Sigmoid colon (tissue), 7 donors: ENCODE data around the gene SPRR5. TPM values are rescaled to one million over a fixed set of nuclear protein-coding genes. Genes with fewer than 3 reads are reported as not detected.

Source experiments
- DNase-seq: peaks from one replicate; pipeline ENCODE4 v3.0.0-alpha.2; 2019
- H3K27ac ChIP-seq, 4 donors: fragments of 200-600 bp; sonication (generic); one replicate each; pipeline ENCODE4 v1.5.1; 2016 to 2019; ENCODE audit warnings: mild to moderate bottlenecking in 1 of 4
- H3K27me3 ChIP-seq, 3 donors: fragments of 200-600 bp; sonication (generic); one replicate each; pipeline ENCODE4 v1.5.1; 2019; ENCODE audit warnings: mild to moderate bottlenecking in 1 of 3
- H3K36me3 ChIP-seq, 4 donors: fragments of 200-600 bp; sonication (generic); one replicate each; pipeline ENCODE4 v1.5.1; 2016 to 2019
- H3K4me1 ChIP-seq, 4 donors: fragments of 200-600 bp; sonication (generic); one replicate each; pipeline ENCODE4 v1.5.1; 2017 to 2019
- H3K4me3 ChIP-seq, 4 donors: fragments of 200-600 bp; sonication (generic); one replicate each; pipeline ENCODE4 v1.5.1; 2017 to 2019; ENCODE audit warnings: mild to moderate bottlenecking in 2 of 4, moderate library complexity in 1 of 4
- H3K9me3 ChIP-seq, 4 donors: fragments of 200-600 bp in 3 of 4; sonication (generic) in 3 of 4; one replicate each; pipeline versions ENCODE4 v1.5.1 to v1.6.1; 2013 to 2019
- EP300 ChIP-seq, 4 donors: sonication (generic); formaldehyde crosslinking; IDR thresholded peaks; one replicate each; pipeline ENCODE4 v1.6.1; 2017; ENCODE audit warnings: antibody characterized with exemption in 4 of 4
- POLR2A ChIP-seq, 2 donors: fragments of 450-650 bp; IDR thresholded peaks; one replicate each; pipeline ENCODE4 v1.6.1; 2016; ENCODE audit warnings: antibody characterized with exemption in 2 of 2, mild to moderate bottlenecking in 2 of 2, moderate library complexity in 2 of 2
- POLR2AphosphoS5 ChIP-seq, 4 donors: sonication (generic); formaldehyde crosslinking; IDR thresholded peaks; one replicate each; pipeline ENCODE4 v1.6.1; 2017; ENCODE audit warnings: antibody characterized with exemption in 4 of 4
- WGBS, 2 donors: extraction: QIAGEN DNeasy Blood & Tissue Kit; methylation state at CpG; one replicate each; pipeline ENCODE4 v1.1.7; 2013; 5-methylcytosine and 5-hydroxymethylcytosine counted together
- intact Hi-C: fragments of 100-400 bp; cut with DNase I; formaldehyde crosslinking; loops from one replicate; pipeline ENCODE4 v1.15.1; 2023
- polyA plus RNA-seq, 3 donors: library from polyadenylated mRNA; stranded (reverse); fragments of 200-250 nt; gene quantifications; one replicate each; pipeline ENCODE4 v1.2.3, GENCODE V29; 2013
- total RNA-seq, 4 donors: library from RNA; depleted of rRNA; stranded (reverse); fragments of >200 nt; gene quantifications; one replicate each; pipeline ENCODE4 v1.1.0, GENCODE V29; 2016
- TF ChIP-seq, protein P1 (sequence below), 4 experiments: fragments of 450-650 bp in 3 of 4; fragments of 200-600 bp in 1 of 4; IDR thresholded peaks; one replicate each; pipeline ENCODE4 v1.5.1; 2016 to 2019; ENCODE audit warnings: antibody characterized with exemption in 4 of 4, mild to moderate bottlenecking in 3 of 4, moderate library complexity in 2 of 4
- donor health status: healthy with polysubstance abuse.
- donor health status: Bipolar disorder and iron deficiency.
- donor health status: healthy.

The SPRR5 gene
- total and polyA plus RNA-seq, 7 donors, result not detected

DNA sequence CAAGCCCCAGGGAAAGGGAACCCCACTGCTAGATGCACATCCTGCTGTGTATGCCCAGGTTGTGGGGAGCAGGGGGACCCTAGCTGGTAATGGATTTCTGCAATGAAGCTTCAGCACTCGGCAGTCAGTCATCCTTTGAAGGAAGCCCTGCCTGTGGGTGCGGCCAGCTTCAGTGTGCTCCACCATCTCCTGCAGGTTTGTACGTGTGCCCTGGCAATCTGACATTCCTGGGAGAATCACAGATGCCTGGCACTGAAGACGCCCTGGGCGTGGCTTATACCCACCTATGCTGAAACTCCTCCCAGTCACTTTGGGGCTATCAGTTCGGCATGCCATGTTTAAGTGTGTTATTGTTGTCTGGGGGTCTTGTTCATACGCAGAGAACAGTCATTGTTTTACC is 6.8 kb downstream of the SPRR5 start:
- intact Hi-C loops, result no loop called here
- H3K27me3 ChIP-seq, result no peaks in the 10 kb centered on the region
- no peaks in the 10 kb centered on the region for H3K36me3 ChIP-seq
- no peak for DNase-seq
- H3K27ac ChIP-seq, result no peak overlapping the region
- no peaks in the 10 kb centered on the region for H3K4me1 ChIP-seq
- TF ChIP-seq POLR2A (IDR thresholded peaks at IDR 0.05), result no peak
- TF ChIP-seq, protein P1, sequence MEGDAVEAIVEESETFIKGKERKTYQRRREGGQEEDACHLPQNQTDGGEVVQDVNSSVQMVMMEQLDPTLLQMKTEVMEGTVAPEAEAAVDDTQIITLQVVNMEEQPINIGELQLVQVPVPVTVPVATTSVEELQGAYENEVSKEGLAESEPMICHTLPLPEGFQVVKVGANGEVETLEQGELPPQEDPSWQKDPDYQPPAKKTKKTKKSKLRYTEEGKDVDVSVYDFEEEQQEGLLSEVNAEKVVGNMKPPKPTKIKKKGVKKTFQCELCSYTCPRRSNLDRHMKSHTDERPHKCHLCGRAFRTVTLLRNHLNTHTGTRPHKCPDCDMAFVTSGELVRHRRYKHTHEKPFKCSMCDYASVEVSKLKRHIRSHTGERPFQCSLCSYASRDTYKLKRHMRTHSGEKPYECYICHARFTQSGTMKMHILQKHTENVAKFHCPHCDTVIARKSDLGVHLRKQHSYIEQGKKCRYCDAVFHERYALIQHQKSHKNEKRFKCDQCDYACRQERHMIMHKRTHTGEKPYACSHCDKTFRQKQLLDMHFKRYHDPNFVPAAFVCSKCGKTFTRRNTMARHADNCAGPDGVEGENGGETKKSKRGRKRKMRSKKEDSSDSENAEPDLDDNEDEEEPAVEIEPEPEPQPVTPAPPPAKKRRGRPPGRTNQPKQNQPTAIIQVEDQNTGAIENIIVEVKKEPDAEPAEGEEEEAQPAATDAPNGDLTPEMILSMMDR (IDR thresholded peaks at IDR 0.05), result no peak
- H3K9me3 ChIP-seq, result no peaks in the 10 kb centered on the region
- no peak overlapping the region for H3K4me3 ChIP-seq
- 57 to 73% methylated on average over 7 of the region's 7 CpGs for WGBS, 2 donors

DNA sequence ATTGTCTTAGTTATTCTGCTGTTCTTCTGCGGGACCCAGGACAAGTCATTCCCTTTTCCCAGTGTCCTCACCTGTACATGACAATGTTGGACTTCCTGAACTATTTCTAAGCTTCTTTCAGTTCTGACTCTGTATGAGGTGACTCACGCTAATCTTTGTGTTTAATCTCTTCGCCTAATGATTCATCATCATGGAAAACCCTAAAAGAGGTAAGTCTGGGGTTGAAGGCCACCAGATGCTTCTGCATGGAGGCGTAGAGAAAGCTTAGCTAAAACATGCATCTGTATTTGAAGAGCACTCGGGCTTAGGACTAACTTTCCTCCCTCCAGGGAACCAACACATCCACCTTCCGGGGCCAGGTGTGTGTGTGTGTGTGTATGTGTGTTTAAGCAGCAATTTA is 7.4 kb downstream of the SPRR5 start:
- TF ChIP-seq POLR2A (IDR thresholded peaks at IDR 0.05) (no peak), EP300 (IDR thresholded peaks at IDR 0.05) (no peak), POLR2AphosphoS5 (IDR thresholded peaks at IDR 0.05) (no peak)
- TF ChIP-seq, protein P1 (IDR thresholded peaks at IDR 0.05), result no peak
- Histone ChIP-seq H3K27me3 (no peaks in the 10 kb centered on the region), H3K4me1 (no peaks in the 10 kb centered on the region), H3K36me3 (no peaks in the 10 kb centered on the region), H3K4me3 (no peak overlapping the region), H3K9me3 (no peaks in the 10 kb centered on the region), H3K27ac (no peak overlapping the region)
- DNase-seq, result no peak
- intact Hi-C loops, result no loop called here
- WGBS, 2 donors, result 77 to 83% methylated on average over 6 of the region's 6 CpGs

DNA sequence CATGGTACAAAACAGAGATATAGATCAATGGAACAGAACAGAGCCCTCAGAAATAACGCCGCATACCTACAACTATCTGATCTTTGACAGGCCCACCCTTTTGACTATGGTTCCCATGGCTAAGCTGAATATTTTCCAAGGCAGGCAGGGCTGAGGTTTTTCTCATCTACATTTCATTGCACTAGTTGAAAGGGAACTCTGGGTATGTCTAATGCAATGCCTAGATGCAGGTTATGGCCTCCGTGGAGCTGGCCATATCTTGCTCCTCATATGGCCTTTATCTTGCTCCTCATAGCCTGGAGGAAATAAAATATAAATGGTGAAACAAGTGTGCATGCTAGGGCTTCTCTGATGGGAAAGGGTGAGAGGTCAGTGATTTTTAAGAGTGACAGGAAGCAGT is 10.6 kb downstream of the SPRR5 start:
- H3K4me3 ChIP-seq, result no peak overlapping the region
- WGBS, 2 donors, result 90% methylated on average over 3 of the region's 3 CpGs

DNA sequence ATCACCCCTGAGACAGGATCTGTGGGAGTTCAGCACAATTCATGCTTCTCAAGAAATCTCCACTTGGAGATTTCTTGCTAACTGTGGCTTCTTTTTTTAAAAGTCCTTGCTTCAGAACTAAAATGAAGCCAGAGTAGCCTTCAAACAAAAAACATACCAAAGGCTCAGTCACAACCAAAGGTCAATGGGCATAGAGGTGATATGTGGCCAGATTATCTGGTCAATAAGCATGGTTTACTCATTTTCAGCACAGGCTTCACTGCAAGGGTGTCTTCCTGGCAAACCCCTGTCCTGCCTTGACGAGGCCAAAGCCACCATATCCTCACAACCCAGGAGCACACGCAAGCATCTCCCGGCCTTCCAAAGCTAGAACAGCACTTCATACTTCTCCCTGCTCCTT is 12.3 kb downstream of the SPRR5 start:
- DNase-seq, result no peak
- H3K27ac ChIP-seq, result no peak overlapping the region
- H3K36me3 ChIP-seq, result no peaks in the 10 kb centered on the region
- TF ChIP-seq POLR2A (IDR thresholded peaks at IDR 0.05), result no peak
- H3K4me1 ChIP-seq, result no peaks in the 10 kb centered on the region
- H3K4me3 ChIP-seq, result no peak overlapping the region
- intact Hi-C loops, result no loop called here
- H3K27me3 ChIP-seq, result no peaks in the 10 kb centered on the region
- H3K9me3 ChIP-seq, result no peaks in the 10 kb centered on the region
- 73 to 84% methylated on average over 3 of the region's 3 CpGs for WGBS, 2 donors

More for the DNA sequence above, 10.6 kb downstream of the SPRR5 start:
- Histone ChIP-seq H3K4me1 (no peaks in the 10 kb centered on the region), H3K36me3 (no peaks in the 10 kb centered on the region), H3K27ac (no peak overlapping the region), H3K27me3 (no peaks in the 10 kb centered on the region), H3K9me3 (no peaks in the 10 kb centered on the region)
- TF ChIP-seq POLR2A (IDR thresholded peaks at IDR 0.05), result no peak
- no peak for TF ChIP-seq POLR2AphosphoS5 (IDR thresholded peaks at IDR 0.05)
- no peak for TF ChIP-seq EP300 (IDR thresholded peaks at IDR 0.05)
- TF ChIP-seq, protein P1 (IDR thresholded peaks at IDR 0.05), result no peak
- intact Hi-C loops, result no loop called here
- DNase-seq, result no peak

DNA sequence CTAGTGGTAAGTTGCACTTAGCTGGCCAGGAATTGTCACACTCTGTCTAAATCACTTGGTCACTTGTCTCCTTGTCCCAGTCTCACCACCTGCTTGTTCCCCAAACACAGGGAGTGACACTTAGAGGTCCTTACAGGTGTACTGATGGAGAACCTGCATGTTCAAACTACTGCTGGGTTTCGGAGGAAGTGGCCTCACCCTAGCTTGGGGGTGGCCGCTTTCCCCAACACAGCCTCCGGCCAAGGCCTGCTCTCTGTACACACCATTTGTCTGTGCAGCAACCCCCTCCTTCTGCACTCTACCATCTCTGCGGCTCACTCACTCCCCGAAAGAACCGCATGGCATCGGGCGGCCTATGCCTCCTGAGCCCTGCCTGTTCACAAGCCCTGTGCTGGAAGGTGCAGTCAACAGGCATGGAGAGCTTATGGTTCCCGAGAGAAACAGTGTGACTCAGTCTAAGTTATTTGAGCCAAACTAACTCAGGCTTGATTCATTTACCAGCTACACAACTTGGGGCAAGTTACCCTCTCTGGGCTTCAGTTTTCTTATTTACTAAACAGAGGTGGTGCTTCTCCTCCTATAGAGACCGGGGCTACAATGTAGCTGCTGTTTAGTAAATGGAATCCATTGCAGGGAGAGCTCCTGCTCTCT is 12.9 kb downstream of the SPRR5 start:
- intact Hi-C loops, result no loop called here
- DNase-seq, result no peak
- Histone ChIP-seq H3K27ac (no peak overlapping the region), H3K4me1 (no peaks in the 10 kb centered on the region), H3K9me3 (no peaks in the 10 kb centered on the region), H3K27me3 (no peaks in the 10 kb centered on the region), H3K4me3 (no peak overlapping the region), H3K36me3 (no peaks in the 10 kb centered on the region)
- 93 to 94% methylated on average over 10 of the region's 10 CpGs for WGBS, 2 donors
- TF ChIP-seq POLR2AphosphoS5 (IDR thresholded peaks at IDR 0.05) (no peak), EP300 (IDR thresholded peaks at IDR 0.05) (no peak), POLR2A (IDR thresholded peaks at IDR 0.05) (no peak)
- TF ChIP-seq, protein P1 (IDR thresholded peaks at IDR 0.05), result no peak
